ENCODE data around the gene MATK. TPM values are rescaled to one million over a fixed set of nuclear protein-coding genes. Genes with fewer than 3 reads are reported as not detected.
"Not testable (repeated sequence)": the region's sequence is repeated elsewhere in the genome, so short reads cannot be mapped to it uniquely, and the experiment has no call there.

Gene MATK
- total RNA-seq, 1 donor: not detected

DNA sequence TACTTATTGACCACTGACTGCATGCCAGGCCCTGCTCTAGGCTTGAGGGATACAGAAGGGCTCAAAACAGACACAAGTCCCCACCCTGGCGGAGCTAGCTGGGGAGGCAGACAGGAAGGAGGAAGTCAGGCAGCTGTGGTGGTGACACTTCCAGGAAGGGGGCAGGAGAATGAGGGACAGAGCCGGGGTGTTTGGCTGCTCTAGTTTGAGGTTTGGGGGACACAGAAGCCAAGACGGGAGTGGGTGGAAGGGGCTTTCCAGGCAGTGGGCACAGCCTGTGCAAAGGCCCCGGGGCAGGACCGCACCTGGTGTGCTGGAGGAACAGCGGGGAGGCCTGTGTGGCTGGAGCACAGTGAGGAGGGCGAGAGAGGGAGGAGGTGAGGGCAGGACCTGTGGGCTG, 19.7 kb downstream of the MATK start:
- TF ChIP-seq, protein P1, sequence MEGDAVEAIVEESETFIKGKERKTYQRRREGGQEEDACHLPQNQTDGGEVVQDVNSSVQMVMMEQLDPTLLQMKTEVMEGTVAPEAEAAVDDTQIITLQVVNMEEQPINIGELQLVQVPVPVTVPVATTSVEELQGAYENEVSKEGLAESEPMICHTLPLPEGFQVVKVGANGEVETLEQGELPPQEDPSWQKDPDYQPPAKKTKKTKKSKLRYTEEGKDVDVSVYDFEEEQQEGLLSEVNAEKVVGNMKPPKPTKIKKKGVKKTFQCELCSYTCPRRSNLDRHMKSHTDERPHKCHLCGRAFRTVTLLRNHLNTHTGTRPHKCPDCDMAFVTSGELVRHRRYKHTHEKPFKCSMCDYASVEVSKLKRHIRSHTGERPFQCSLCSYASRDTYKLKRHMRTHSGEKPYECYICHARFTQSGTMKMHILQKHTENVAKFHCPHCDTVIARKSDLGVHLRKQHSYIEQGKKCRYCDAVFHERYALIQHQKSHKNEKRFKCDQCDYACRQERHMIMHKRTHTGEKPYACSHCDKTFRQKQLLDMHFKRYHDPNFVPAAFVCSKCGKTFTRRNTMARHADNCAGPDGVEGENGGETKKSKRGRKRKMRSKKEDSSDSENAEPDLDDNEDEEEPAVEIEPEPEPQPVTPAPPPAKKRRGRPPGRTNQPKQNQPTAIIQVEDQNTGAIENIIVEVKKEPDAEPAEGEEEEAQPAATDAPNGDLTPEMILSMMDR (IDR thresholded peaks at IDR 0.05; ENCODE audit: insufficient read depth, low read depth, low read length): no peak
- H3K4me3 ChIP-seq (ENCODE audit: low read depth, low read length): no peak overlapping the region
- no peak for DNase-seq (ENCODE audit: low read depth)

DNA sequence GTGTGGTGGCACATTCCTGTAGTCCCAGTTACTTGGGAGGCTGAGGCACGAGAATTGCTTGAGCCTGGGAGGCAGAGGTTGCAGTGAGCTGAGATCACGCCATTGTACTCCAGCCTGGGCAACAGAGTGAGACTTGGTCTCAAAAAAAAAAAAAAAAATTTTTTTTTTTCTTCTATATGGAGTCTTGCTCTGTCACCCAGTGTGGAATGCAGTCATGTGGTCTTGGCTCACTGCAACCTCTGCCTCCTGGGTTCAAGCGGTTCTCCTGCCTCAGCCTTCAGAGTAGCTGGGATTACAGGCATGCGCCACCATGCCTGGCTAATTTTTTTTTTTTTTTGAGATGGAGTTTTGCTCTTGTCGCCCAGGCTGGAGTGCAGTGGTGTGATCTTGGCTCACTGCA, 20.4 kb downstream of the MATK start:
- H3K4me3 ChIP-seq (ENCODE audit: low read depth, low read length); DNase-seq (ENCODE audit: low read depth): not testable (repeated sequence)

DNA sequence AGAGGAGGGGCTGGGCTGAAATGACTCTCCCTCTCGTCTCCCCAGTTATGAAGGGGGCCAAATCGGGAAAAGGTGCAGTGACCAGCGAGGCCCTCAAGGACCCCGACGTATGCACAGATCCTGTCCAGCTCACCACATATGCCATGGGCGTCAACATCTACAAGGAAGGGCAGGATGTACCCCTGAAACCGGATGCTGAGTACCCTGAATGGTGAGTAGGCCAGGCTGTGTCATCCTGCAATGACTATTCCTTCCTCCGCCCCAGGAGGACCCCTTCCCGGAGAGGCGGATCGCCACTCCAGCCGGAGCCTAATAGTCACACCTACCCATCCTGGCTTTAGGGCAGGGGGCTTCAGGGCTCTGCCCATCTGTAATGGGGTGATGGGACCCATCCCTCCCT, 21.1 kb downstream of the MATK start:
- H3K4me3 ChIP-seq (ENCODE audit: low read depth, low read length): no peak overlapping the region
- DNase-seq (ENCODE audit: low read depth): no peak
- TF ChIP-seq, protein P1 (IDR thresholded peaks at IDR 0.05; ENCODE audit: insufficient read depth, low read depth, low read length): no peak

DNA sequence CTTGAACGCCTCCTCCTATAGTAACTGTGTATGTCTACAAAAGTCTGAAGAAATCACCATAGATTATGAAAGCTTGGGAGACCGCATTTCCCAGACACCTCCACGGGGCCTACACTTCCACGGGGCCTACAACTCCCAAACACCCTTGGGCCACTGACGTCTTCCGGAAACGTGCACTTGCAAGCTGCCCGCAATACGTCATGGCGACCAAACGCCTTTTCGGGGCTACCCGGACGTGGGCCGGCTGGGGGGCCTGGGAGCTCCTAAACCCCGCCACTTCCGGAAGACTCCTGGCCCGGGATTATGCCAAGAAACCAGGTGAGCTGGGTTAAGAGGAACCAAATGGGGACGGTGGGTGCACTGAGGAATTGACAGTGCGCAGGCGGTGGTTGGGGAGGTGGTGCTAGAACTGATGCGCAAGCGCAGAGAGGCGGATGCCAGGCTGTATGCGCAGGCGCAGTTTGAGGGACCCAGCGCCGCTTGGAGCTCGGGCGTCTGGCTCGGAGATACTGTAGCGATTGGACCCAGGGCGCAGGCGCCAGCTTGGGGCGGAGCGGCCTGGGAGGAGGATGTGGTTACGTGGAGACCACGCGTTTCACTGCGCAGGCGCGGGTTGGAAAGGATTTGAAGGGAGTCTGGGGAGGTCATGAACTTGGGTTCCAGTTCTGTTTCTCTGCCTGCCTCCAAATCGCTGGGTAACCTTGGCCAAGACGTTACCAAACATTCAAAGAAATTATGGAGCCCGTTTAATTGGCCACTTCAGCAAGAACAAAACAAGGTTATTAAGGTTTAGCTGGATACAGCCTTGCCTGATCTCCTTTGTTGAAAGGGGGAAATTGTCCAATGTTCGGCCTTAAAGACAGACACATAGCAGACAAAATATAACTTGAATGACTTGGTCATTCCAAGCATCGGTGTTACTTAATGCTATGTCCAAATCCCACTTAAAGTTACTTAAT, 23.4 kb downstream of the MATK start, which contains the start of gene MRPL54:
MRPL54 (plus strand) TSS at position 182 of the 959 bp plus-strand sequence; CDS start at position 201, 19 bp downstream.
- DNase-seq (ENCODE audit: low read depth): peak; percentile 100
- peak within 1 kb of the TSS; percentile 100 for H3K4me3 ChIP-seq (ENCODE audit: low read depth, low read length)
- TF ChIP-seq, protein P1 (IDR thresholded peaks at IDR 0.05; ENCODE audit: insufficient read depth, low read depth, low read length): no peak

DNA sequence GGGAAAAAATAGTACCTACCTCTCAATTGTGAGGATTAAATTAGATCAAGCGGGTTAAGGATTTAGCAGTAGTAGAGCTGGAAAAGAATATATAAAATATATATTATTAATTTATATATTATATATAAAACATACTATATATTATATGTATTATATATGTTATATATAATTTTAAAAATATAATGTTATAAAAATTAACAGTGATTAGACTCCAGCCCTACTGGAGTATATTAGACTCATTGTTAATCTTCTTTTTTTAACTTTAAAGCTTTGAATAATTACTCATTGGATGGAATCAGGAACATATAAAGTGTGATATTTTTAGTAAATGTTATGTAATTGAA, 24.1 kb downstream of the MATK start:
- DNase-seq (ENCODE audit: low read depth): no peak
- TF ChIP-seq, protein P1 (IDR thresholded peaks at IDR 0.05; ENCODE audit: insufficient read depth, low read depth, low read length): no peak
- no peak overlapping the region for H3K4me3 ChIP-seq (ENCODE audit: low read depth, low read length)

DNA sequence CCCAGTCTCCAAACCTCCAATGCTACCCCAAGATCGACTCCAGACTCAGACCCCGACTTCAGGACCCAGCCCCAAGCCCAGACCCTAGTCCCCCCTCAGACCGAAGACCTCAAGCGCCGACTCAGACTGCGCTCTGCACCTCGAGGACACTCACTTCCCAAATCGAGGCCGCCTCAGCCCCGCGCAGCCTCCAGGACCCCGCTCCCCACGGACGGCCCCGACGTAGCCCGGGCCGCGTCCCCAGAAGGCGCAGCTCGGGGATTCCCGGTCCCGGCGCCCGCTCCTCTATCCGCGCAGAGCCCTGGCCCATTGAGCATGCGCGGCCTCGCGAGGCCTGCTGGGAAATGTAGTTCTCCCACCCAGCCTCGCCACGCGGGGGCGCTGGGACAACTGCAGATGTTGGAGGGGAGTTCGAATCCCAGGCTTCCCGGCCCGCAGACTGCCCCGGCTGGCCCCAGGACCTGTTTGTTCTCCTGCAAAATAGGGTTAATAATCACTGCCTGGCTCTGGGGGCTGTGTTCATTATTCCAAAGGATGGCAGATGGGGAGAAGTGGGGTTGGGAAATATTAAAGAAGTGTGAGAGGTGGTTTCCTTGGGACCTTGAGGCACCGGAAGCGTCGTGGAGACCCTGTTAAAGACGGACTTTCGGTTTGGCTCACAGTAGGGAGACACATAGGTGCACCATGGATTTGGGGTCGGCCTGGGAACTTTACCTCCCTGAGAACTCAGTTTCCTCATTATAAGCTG, 24.6 kb downstream of the MATK start, which contains the start of gene APBA3:
APBA3 (minus strand) TSS at position 311 of the 748 bp plus-strand sequence. CDS start 1,428 bp downstream, outside the sequence.
- DNase-seq (ENCODE audit: low read depth): peak; percentile 89
- peak within 1 kb of the TSS; percentile 100 for H3K4me3 ChIP-seq (ENCODE audit: low read depth, low read length)
- TF ChIP-seq, protein P1 (IDR thresholded peaks at IDR 0.05; ENCODE audit: insufficient read depth, low read depth, low read length): peak; percentile 75

DNA sequence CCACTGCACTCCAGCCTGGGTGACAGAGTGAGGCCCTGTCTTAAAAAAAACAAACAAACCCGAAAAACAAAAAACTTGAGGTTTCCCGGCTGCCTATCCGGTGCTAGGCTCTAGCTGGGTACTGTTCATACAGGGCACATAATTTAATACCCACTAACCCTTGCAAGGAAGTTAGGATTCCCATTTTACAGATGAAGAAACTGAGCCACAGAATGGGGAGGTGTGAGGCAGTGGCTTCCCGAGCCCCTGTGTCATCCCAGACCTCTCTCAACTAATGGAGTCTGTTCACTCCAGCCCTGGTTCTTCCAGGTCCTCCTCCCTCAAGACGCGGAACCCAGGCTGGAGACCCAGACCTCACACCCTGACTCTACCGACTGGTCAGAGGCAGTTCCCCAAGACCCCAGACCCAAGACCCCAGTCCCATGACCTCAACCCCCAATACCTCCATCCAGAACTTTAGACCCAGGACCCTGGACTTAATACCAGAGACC, 25.3 kb downstream of the MATK start:
- TF ChIP-seq, protein P1 (IDR thresholded peaks at IDR 0.05; ENCODE audit: insufficient read depth, low read depth, low read length): no peak
- H3K4me3 ChIP-seq (ENCODE audit: low read depth, low read length): peak overlapping the region; percentile 100
- DNase-seq (ENCODE audit: low read depth): peak; percentile 16

Measured in fibroblast of villous mesenchyme (primary cell).